Left forelimb (tissue), 1 donor: ENCODE measurements around the gene GALNT12.
A peak's percentile ranks its signal among the peaks of the same experiment; 100 is the strongest.

Experiments
- DNase-seq: peaks from one replicate; pipeline ENCODE4 v3.0.0-alpha.2; 2018; ENCODE audit warnings: low spot score

Gene GALNT12

GRCh38 chr9:98783518-98784226 lies 23.8 kb upstream of the GALNT12 start:
- DNase-seq, result no peak

GRCh38 chr9:98784831-98785806 lies 22.4 kb upstream of the GALNT12 start:
- peak; percentile 11 for DNase-seq

GRCh38 chr9:98786750-98787510 lies 20.5 kb upstream of the GALNT12 start:
- DNase-seq, result peak; percentile 26

GRCh38 chr9:98787766-98788335 lies 19.6 kb upstream of the GALNT12 start:
- DNase-seq, result peak; percentile 49

DNA sequence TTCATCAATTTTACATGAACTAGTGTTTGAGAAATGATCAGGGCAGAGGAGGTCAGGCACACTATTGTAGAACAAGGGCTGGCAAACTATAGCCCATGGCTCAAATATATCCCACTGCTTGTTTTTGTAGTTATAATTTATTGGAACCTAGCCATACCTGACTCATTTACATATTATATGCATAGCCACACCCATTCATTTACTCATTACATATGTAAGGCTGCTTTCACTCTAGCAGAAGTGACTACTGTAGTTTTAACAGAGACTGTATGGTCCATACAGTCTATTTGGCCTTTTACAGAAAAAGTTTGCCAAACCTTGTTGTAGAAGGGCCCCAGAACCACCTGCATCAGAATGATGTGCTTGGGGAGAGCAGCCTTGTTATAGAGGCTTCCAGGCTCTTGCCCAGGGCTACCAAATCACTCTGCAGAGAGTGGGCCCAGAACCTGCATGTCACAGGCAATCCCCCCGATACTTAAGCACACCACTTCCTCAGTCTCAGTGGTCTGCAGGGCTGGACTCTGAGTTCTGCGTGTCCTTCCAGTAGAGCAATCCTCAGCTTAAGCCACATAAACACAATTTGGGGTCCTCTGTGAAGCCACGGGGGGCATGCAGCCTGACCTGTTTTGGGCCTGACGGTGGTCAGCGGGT lies 17.9 kb upstream of the GALNT12 start:
- no peak for DNase-seq

GRCh38 chr9:98790134-98790841 lies 17.2 kb upstream of the GALNT12 start:
- DNase-seq, result no peak

- no peak for DNase-seq
Measured at GRCh38 chr9:98790842-98791607, 16.4 kb upstream of the GALNT12 start.

DNA sequence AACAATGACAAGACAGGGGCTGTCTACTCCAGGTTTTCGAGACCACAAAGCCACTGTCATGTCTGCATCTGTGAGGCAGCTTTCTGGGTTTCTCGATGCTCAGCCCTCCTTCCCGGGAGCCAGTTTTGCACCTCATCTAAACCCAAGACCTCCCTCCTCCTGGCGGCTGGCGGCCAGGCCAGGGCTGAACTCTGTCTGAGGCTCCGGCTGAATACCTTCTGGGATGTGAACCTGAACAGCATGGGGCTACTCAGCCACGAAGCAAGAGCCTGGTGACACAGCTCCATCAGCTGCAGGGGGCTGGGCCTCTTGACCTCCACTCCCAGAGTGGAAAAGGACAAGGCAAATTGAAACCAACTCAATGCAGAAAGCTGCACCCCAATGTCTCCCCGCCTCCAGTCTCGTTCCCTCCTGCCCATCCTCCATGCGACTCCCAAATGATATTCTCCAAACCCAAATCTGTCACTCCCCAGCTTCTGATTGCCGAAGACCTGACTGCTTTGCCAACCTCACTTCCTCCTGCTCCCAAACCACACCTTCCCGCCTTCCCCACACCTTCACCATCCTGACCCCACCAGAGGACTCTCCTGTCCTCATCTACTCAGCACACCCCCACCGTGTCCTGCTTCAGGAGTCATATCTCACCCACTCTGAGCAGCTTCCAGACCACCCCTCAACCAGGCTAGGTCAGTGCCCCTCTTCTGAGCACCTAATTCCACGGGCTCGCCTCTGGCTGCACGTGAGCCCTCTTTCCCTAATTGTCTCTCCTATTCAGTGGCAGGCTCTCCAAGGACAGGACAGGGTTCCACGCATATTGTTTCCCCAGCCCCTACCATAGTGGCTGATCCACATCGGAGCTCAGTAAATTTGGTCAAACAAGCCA lies 15.6 kb upstream of the GALNT12 start:
- DNase-seq, result no peak

- DNase-seq, result no peak
Measured at GRCh38 chr9:98793031-98793430, 14.4 kb upstream of the GALNT12 start.

DNA sequence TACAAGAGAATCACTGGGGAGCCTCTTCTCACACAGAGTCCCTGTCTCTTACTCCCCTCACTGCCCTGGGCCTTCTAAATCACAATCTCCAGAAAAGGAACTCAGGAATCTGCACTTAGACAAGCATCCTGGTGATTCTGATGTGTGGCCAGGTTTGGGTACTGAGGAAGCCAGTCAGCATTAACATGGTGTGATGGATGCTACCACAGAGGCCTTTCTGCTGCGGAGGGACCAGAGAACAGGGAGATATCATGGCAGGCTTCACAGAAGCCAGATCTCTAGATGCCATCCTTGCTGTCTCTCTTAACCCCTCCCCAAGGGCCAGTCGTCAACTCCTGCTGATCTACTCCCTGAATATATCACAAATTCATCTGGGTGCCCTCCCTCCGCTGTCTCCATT lies 12.7 kb upstream of the GALNT12 start:
- DNase-seq, result no peak

GRCh38 chr9:98795295-98795955 lies 12.0 kb upstream of the GALNT12 start:
- DNase-seq, result no peak

- DNase-seq, result no peak
Measured at GRCh38 chr9:98795970-98796363, 11.5 kb upstream of the GALNT12 start.

- peak; percentile 89 for DNase-seq
Measured at GRCh38 chr9:98796364-98797101, 10.9 kb upstream of the GALNT12 start, which contains the start of gene ANKS6. Gene ANKS6, minus strand, starts transcription at chr9:98796555. Its CDS starts 64 bp downstream, at chr9:98796491.

GRCh38 chr9:98797491-98797890 lies 10.0 kb upstream of the GALNT12 start:
- DNase-seq, result no peak

GRCh38 chr9:98798254-98798653 lies 9.2 kb upstream of the GALNT12 start:
- DNase-seq, result no peak

DNA sequence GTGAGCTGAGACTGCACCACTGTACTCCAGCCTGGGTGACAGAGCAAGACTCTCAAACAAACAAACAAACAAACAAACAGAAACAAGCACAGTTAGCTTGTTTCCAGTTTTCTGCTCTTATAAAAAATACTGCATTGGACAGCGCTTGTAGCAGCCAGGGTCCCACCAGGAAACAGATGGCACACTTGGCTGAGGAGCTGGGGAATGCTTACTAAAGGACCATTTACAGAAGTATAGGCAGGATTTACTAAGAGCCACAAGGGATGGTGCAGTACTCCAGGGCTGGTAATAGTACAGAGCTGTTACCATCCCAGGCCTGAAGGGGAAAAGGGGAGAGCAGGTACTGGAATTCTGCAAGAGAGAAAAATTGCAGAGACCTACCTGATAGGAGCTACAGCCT lies 5.9 kb upstream of the GALNT12 start:
- no peak for DNase-seq

GRCh38 chr9:98801969-98802371 lies 5.5 kb upstream of the GALNT12 start:
- no peak for DNase-seq

DNA sequence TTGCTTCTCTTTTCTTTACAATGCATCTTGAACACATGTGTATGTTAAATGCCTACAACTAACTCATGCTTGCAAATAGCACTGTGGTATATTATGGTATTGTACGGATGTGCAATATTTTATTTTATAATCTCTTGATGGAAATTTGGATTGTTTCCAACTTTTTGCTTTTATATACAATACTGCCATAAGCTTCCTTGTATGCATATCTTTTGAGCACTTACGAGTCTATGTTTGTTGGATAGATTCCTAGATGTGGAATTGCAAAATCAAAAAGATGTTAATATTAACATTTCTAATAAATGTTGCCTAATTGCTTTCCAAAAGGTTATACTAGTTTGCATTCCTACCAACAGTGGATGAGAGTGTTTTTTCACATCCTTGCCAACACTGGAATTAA lies 3.4 kb upstream of the GALNT12 start:
- DNase-seq, result no peak
